Endothelial cell of umbilical vein (primary cell): ENCODE results near the gene TMEM223. TPM values are rescaled to one million over a fixed set of nuclear protein-coding genes. Genes with fewer than 3 reads are reported as not detected.

Experiments used
- BruUV-seq: library from RNA; stranded (reverse); fragments of 400-500 nt; replicated peaks from 2 replicates; lab custom pipeline; 2021; lab: Mats Ljungman, UMichigan
- CTCF ChIA-PET: fragments of 300-600, 350-600 bp; sonication (Branson Sonifier 250); formaldehyde crosslinking; loops from one replicate; lab custom pipeline; 2021; ENCODE audit warnings: antibody characterized with exemption, inconsistent platforms; lab: Charles Lee
- POLR2A ChIA-PET: fragments of 300-600, 350-600 bp; sonication (Branson Sonifier 250); formaldehyde crosslinking; loops from one replicate; lab custom pipeline; 2021; ENCODE audit warnings: antibody characterized with exemption, inconsistent platforms; lab: Charles Lee
- DNase-seq: peaks from one replicate; pipeline ENCODE4 v3.0.0-alpha.2; 2011; ENCODE audit warnings: low read depth, low spot score
- FAIRE-seq: peaks from 2 replicates; lab custom pipeline; 2011; peaks lifted over from hg19 to GRCh38; lab: Jason Lieb, UNC
- H2AFZ ChIP-seq: 2 replicates; pipeline ENCODE4 v1.6.0; 2012; ENCODE audit warnings: low read depth, low read length, control low read depth, inconsistent platforms
- H3K27ac ChIP-seq: 2 replicates; pipeline ENCODE4 v1.5.1; 2011; ENCODE audit warnings: low read depth, mild to moderate bottlenecking, control low read depth, low read length, moderate library complexity; ENCODE audit not compliant: insufficient read depth
- H3K27me3 ChIP-seq, 2 experiments: 2 replicates each; pipeline versions ENCODE4 v1.6.0 to v1.6.1; 2011; ENCODE audit warnings: low read length in 2 of 2, mixed read lengths in 1 of 2; ENCODE audit not compliant: control insufficient read depth in 2 of 2, insufficient read depth in 2 of 2
- H3K36me3 ChIP-seq, 2 experiments: 2 replicates in 1 of 2; 3 replicates in 1 of 2; pipeline ENCODE4 v1.5.1; 2011; ENCODE audit warnings: low read length in 2 of 2, mild to moderate bottlenecking in 1 of 2, moderate library complexity in 1 of 2; ENCODE audit not compliant: control insufficient read depth in 2 of 2, insufficient read depth in 2 of 2; ENCODE audit errors: extremely low read depth in 1 of 2
- H3K4me1 ChIP-seq: 3 replicates; pipeline ENCODE4 v1.5.1; 2011; ENCODE audit warnings: mild to moderate bottlenecking, low read length; ENCODE audit not compliant: control insufficient read depth, insufficient read depth; ENCODE audit errors: extremely low read depth
- H3K4me2 ChIP-seq: 2 replicates; pipeline ENCODE4 v1.6.1; 2011; ENCODE audit warnings: low read length, control low read depth, mixed read lengths; ENCODE audit not compliant: insufficient read depth
- H3K4me3 ChIP-seq, 3 experiments: fragments of 200-600 bp in 1 of 3; sonication (generic), shearing (Covaris generic) in 1 of 3; replicated peaks in 1 of 3; 2 replicates each; pipeline ENCODE4 v1.5.1; 2011 to 2016; ENCODE audit warnings: control low read depth in 3 of 3, low read length in 3 of 3, mild to moderate bottlenecking in 2 of 3, inconsistent platforms in 1 of 3, low read depth in 1 of 3, moderate library complexity in 1 of 3; ENCODE audit not compliant: insufficient read depth in 1 of 3
- H3K79me2 ChIP-seq: 2 replicates; pipeline ENCODE4 v1.6.0; 2012; ENCODE audit warnings: low read length, inconsistent platforms; ENCODE audit not compliant: control insufficient read depth, insufficient read depth
- H3K9ac ChIP-seq: replicated peaks from 2 replicates; pipeline ENCODE3; 2011; ENCODE audit warnings: low read length, control low read depth; ENCODE audit not compliant: insufficient read depth; ENCODE audit errors: extremely low read depth
- H3K9me1 ChIP-seq: replicated peaks from 3 replicates; pipeline ENCODE4 v1.6.0; 2011; ENCODE audit warnings: mild to moderate bottlenecking, low read length; ENCODE audit not compliant: control insufficient read depth, insufficient read depth; ENCODE audit errors: extremely low read depth
- H3K9me3 ChIP-seq: replicated peaks from 2 replicates; pipeline ENCODE4 v1.5.1; 2012; ENCODE audit warnings: low read length, inconsistent platforms; ENCODE audit not compliant: control insufficient read depth, insufficient read depth
- H4K20me1 ChIP-seq: replicated peaks from 2 replicates; pipeline ENCODE3; 2011; ENCODE audit warnings: mild to moderate bottlenecking, low read length; ENCODE audit not compliant: control insufficient read depth, insufficient read depth; ENCODE audit errors: extremely low read depth
- CTCF ChIP-seq, 2 donors: IDR thresholded peaks; 1 replicate in 1 of 2; 2 replicates in 1 of 2; pipeline ENCODE4 v1.5.1; 2011; ENCODE audit warnings: low read length in 2 of 2, mild to moderate bottlenecking in 2 of 2, moderate library complexity in 2 of 2, control low read depth in 1 of 2, inconsistent platforms in 1 of 2, low read depth in 1 of 2; ENCODE audit not compliant: insufficient read depth in 1 of 2; ENCODE audit errors: extremely low read depth in 1 of 2
- EZH2 ChIP-seq: IDR thresholded peaks from 2 replicates; pipeline ENCODE4 v1.6.1; 2012; ENCODE audit warnings: borderline replicate concordance, low read depth, mild to moderate bottlenecking, moderate library complexity, low read length, inconsistent platforms; ENCODE audit not compliant: severe bottlenecking
- FOS ChIP-seq: IDR thresholded peaks from 2 replicates; pipeline ENCODE4 v1.6.1; 2011; ENCODE audit warnings: mild to moderate bottlenecking, low read length, moderate library complexity, borderline replicate concordance; ENCODE audit not compliant: insufficient read depth
- GATA2 ChIP-seq: IDR thresholded peaks from 2 replicates; pipeline ENCODE4 v1.7.0; 2011; ENCODE audit warnings: low read depth, mild to moderate bottlenecking, moderate library complexity, mixed read lengths, low read length; ENCODE audit not compliant: insufficient read length, insufficient read depth
- JUN ChIP-seq: IDR thresholded peaks from 2 replicates; pipeline ENCODE4 v1.6.1; 2011; ENCODE audit warnings: borderline replicate concordance, low read depth; ENCODE audit not compliant: insufficient read length, insufficient read depth
- MAX ChIP-seq: IDR thresholded peaks from 2 replicates; pipeline ENCODE4 v1.6.1; 2011; ENCODE audit not compliant: insufficient read depth, insufficient read length
- MYC ChIP-seq: IDR thresholded peaks from one replicate; pipeline ENCODE4 v1.6.1; 2011; ENCODE audit warnings: mild to moderate bottlenecking, low read depth, low read length
- POLR2A ChIP-seq: IDR thresholded peaks from 2 replicates; pipeline ENCODE4 v1.6.1; 2012; ENCODE audit warnings: low read depth, mild to moderate bottlenecking, control low read depth, low read length
- POLR2AphosphoS5 ChIP-seq: IDR thresholded peaks from 2 replicates; pipeline ENCODE4 v1.6.1; 2012; ENCODE audit warnings: low read depth, mild to moderate bottlenecking, control low read depth, low read length, moderate library complexity; ENCODE audit not compliant: insufficient read depth
- dilution Hi-C: fragments of 300-500 bp; cut with MboI; formaldehyde crosslinking; loops from one replicate; pipeline ENCODE4 v1.15.0; 2019; ENCODE audit warnings: low sequenced_read_pairs; ENCODE audit not compliant: extremely low pct_ligation_motif_present
- intact Hi-C: fragments of 100-400 bp; cut with micrococcal nuclease; formaldehyde crosslinking; loops from one replicate; pipeline ENCODE4 v1.10.0; 2022
- polyA plus RNA-seq, 4 experiments: library from polyadenylated mRNA; depleted of rRNA in 3 of 4; stranded (reverse) in 3 of 4; unstranded in 1 of 4; fragments of >200 nt; gene quantifications; 2 replicates each; pipeline versions ENCODE4 v1.2.1 to v1.2.3, GENCODE V29; 2011 to 2012; ENCODE audit warnings: missing spikeins in 1 of 4
- total RNA-seq: library from RNA; stranded (reverse); gene quantifications from 2 replicates; pipeline ENCODE4 v1.2.3, GENCODE V29; 2021

Gene TMEM223
- total and polyA plus RNA-seq, 2 donors (not counting 3 experiments of a cell fraction or from before 2014, with no cell fraction given): 11.8 to 26.7 TPM

- Histone ChIP-seq H4K20me1 (no peaks in the 10 kb centered on the region), H2AFZ (no peak overlapping the region), H3K79me2 (no peaks in the 10 kb centered on the region), H3K36me3 (peaks cover 10 to 11% of the 10 kb centered on the region in 2 experiments), H3K27ac (no peak overlapping the region), H3K27me3 (no peaks in the 10 kb centered on the region), H3K9ac (no peak overlapping the region), H3K9me3 (no peaks in the 10 kb centered on the region), H3K9me1 (no peaks in the 10 kb centered on the region), H3K4me1 (no peaks in the 10 kb centered on the region), H3K4me3 (no peak overlapping the region), H3K4me2 (no peak overlapping the region)
- no peak for FAIRE-seq
- intact Hi-C loops (no loop called here), dilution Hi-C loops (no loop called here)
- ChIA-PET CTCF (interaction anchor here (1.2 to 1.8 kb wide), 2 partner anchors 31 to 45 kb away, joined by 3 to 10 read pairs; no protein-coding TSS in a partner anchor), POLR2A (interaction anchor here (0.6 to 1.5 kb wide), 4 partner anchors 11 to 24 kb away, joined by 3 to 9 read pairs (median 4); partner anchors contain the start of gene STX5)
- TF ChIP-seq POLR2A (no peak), POLR2AphosphoS5 (no peak), GATA2 (no peak), CTCF (IDR thresholded peaks at IDR 0.05; ENCODE audit: extremely low read depth in 1 of 2, insufficient read depth in 1 of 2, low read depth in 1 of 2, low read length in 2 of 2) (no peak), FOS (no peak), MYC (no peak), EZH2 (no peak), JUN (no peak), MAX (no peak)
- BruUV-seq: no TSS peak
- DNase-seq: no peak
Measured at GRCh38 chr11:62817129-62817528, 25.3 kb upstream of the TMEM223 start.
